OCI-M2 (cell line): ENCODE results near the gene LMAN1.

ENCODE experiments used
- DNase-seq: peaks from one replicate; lab custom pipeline; 2025; ENCODE audit not compliant: unreplicated experiment; lab: John Stamatoyannopoulos, UW

Gene LMAN1

DNA sequence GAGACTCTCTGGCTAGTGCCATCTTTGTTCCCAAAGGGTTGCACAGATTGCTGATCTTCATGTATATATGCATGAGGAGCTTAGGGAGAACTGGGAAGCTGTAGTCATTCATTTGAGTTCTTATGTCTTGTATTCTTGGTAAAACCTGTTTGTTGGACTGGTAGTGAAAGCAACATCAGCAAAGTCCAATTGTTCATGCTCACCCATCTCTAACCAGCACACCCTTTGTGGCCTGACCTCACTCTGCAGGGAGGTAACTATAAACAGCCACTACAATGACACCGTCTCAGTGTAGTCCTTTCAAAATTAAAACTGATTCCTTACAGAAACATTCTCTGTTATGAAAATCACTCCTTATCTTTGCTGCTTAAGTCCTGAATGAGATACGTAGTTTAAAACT, 13.9 kb upstream of the LMAN1 start:
- no peak for DNase-seq

DNA sequence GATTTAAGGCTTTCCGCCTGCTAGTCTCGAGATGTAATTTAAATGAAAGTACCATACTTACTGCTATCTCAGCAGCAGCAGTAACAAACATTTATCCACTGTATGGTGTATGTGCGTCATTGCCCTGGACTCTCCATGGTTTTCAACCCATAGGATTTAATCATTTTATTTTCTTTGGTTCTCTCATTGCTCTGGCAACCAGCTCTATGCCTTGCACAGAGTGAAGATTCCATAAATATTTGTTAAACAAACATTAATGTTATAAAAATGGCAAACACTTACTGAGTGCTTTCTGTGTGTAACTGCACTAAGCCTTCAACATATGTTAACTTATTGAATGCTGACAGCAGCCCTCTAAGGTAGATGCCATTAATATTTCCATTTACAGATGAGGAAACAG, 1.3 kb upstream of the LMAN1 start:
- DNase-seq, result no peak

DNA sequence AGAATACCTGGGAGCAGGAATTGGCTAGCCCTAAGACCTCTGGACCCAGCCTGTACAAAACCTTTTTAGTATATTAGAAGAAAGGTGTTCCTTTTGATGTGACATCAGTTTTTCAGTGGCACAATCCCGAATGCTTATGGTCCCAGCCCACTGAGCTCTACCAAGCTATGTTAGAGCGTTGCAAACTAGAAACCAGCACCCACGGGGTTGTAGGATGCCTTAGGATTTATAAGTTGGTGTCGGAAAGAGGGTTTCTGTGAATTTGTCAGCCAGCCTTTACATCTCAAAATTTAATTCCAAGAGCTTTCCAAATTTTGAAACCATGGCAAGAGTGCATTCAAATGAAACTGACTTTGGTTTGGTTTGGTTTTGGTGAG, 499 bp upstream of the LMAN1 start:
- DNase-seq, result no peak

DNA sequence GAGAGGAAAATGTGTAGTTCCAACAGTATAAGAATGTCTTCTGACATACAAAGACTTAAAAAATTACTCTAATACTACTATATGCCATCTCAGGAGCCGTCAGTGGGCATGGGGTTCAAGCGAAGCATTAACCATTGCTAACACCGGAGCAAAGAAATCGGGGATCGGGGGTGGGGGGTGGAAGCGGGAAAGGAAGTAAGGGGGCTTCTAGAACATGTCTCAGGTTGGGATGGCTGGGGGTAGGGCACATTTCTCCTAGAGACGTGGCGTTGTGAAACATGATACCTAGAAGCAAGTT, 702 bp downstream of the LMAN1 start:
- no peak for DNase-seq

DNA sequence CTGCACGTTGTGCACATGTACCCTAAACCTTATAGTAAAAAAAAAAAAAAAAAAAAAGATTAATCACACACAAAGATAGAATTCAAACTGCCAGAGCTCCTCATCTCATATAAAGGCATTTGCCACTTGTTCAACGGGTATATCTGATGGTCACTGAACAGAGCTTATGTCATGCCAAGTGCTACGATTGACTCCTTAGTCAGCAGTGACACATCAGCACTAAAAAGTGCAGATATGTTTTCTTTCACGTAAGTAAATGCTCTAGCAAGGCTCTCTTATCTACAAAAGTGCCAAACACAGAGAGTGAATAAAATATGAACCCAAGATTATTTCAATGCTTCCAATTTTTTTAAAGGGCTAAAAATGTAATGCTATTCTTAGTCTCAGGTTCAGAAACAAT, 1.1 kb downstream of the LMAN1 start:
- no peak for DNase-seq

DNA sequence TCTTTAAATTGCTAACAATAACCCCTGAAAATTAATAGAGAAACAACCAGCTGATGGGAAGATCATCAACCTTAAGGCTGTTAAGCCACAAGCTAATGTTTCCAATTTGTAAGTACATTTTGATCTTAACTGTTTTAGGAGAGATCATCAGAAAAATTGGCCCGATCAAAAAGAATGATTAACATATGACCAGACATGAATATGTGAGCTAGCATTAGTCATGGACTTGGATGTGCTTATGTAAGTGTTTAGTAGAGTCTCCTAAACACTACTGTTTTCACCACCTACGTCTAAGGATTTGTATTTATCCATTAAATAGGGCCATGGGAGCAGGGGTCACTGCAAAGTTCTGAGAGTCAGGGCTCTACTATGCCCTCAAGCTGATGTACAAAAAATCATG, 4.3 kb downstream of the LMAN1 start:
- no peak for DNase-seq

DNA sequence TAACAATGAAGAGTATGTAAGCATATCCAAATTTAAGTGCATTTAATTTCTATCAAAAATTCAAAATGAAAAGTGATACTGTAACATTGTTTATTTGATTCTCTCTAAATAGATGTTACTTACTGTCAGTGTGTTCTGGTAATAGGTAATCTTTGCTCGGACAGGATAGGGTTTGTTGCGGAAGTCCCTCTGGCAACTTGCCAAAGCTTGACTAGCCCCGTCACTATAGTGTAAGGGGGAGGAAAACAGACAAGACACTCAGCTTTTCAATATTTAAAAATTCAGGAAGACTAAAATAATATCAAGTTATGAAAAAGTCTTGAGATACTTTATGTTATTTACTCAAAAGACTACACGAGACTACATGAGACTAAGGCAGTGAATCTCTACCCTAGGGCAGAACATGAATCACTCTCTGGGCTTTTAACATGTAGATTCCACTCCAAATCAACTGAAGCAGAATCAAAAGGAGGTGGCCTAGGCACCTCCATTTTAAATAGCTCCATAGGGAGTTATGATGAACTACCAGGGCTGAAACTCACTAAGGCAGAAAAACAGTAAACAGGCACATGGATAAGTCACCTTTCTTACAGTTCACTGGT, 5.9 kb downstream of the LMAN1 start:
- DNase-seq, result no peak

DNA sequence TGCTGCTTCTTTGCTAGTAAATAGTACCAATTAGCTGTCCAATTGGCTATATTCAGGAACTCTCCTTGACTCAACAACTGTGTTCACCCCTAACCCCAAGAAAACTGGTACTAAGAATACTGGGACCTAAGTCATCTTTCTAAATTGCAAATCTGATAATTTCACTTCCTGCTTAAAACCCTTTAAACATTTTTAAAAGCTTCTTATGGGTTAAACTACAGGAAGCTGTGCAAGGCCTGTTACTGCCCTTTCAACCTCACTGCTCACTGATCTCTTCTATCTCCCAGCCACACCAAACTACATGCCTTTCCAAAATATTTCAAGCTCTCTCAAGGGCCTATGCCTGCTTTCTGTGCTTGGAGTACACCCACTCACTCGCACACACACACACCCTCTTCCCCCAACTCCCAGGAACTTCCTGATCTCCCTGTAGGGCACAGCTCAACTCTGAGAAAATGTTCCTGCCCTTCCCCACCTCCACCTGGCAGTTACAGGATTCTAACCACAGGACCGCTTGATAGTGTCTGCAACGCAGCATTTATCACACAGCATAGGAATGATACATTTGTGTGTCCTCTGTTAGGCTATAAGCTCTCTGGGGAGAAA, 6.7 kb downstream of the LMAN1 start:
- no peak for DNase-seq

DNA sequence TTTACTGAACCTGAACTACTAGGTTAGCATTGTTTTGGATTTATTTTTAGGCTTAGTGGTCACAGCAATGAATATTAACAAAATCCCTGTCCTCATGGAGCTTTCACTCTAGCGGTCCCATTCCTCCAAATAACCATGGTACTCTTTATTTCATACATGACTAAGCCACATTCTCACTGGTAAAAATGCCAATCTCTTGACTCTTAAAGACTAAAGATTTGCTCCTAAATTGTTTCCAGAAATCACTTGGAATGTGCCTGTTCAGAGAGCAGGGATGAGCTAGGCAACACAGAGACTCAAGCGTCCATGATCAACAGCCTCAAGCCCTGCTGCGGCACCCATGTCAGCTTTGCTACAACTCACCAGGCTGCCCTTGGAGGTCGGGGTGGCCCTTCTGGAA, 13.5 kb downstream of the LMAN1 start:
- DNase-seq, result no peak

DNA sequence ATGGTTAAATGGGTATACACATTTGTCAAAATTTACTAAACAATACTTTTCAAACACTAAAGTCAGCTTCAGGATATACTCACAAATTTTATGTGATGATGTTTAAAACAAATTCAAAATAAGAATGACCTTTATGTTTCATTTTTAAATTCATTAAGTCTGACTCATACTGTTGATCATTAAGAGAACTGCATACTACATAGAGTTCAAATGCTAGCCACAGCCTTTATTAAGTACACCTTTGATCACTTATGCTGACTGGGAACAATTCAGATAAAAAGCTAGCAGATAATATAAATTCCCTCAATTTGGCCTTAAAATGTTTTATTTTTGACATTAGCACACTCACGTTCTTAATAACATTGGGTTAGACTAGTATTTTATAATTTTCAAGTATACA, 14.1 kb downstream of the LMAN1 start:
- DNase-seq, result no peak

DNA sequence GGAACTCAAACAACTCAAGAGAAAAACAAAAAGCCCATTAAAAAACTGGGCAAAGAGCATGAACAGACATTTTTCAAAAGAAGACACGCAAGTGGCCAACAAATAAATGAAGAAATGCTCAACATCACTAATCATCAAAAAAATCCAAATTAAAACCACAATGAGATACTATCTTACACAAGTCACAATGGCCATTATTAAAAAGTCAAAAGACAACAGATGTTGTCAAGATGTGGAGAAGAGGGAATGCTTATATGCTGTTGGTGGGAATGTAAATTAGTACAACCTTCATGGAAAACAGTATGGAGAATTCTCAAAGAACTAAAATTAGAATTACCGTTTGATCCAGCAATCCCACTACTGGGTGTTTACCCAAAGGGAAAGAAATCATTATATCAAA, 15.1 kb downstream of the LMAN1 start:
- no peak for DNase-seq

DNA sequence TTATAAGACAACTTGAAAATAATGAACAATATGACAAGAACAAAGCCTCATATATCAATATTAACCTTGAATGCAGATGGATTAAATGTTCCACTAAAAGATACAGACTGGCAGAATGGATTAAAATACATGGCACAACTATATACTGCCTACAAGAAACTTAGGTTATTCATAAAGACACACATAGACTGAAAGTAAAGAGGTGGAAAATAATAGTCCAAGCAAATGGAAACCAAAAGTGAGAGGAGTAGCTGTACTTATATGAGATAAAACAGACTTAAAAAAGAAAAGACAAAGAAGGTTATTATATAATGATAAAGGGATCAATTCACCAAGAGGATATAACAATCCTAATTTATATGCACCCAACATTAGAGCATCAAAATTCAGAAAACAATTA, 18.2 kb downstream of the LMAN1 start:
- DNase-seq, result no peak

DNA sequence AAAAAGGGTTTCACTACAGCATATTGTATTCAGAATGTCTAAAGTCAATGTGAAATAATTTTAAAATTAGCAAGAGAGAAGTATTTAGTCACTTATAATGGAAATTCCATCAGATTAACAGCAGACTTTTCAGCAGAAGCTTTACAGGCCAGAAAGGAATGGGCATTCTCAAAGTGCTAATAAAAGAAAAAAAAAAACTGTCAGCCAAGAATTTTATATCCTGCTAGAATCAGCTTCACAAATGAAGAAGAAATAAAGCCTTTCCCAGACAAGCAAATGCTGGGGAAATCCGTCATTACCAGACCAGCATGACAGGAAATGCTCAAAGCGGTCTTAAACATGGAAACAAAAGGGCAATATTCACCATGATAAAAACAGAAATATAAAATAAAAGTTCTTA, 18.8 kb downstream of the LMAN1 start:
- DNase-seq, result no peak

DNA sequence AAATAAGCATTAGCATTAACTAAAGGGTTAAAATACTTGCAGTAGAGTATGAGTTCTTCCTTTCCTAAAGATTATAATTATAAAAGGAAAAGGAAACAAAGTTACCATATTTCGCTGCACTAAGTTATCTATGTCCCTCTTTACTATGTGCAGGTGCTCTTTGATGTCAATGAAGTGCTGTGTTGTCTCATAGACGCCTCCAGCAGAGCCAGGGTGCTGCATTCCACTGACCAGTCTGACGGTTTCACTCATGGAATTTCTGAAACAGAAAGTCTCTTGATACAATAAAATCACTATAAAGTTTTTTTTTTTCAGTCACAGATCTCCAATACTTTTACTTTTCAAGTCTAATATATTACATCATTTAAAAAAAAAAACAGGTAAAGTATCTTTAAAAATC, 26.1 kb downstream of the LMAN1 start:
- DNase-seq, result no peak

DNA sequence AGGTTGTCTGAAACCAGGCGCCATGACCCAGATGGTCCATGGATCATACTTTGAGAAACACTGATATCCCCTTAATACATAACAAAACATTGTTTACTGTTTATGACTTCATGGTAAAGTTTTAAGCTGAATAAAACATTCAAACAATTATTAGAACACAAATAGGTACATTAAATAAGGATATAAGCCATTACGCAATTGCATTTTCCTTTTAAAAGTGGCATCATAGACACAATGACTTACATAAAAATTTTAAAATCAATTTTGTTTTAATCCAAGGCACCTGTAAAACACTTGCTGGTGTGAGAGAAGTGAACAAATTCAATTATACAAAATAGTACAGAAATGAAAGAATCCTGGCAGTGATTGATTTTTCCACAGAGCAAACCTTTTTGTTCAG, 30.4 kb downstream of the LMAN1 start:
- no peak for DNase-seq

DNA sequence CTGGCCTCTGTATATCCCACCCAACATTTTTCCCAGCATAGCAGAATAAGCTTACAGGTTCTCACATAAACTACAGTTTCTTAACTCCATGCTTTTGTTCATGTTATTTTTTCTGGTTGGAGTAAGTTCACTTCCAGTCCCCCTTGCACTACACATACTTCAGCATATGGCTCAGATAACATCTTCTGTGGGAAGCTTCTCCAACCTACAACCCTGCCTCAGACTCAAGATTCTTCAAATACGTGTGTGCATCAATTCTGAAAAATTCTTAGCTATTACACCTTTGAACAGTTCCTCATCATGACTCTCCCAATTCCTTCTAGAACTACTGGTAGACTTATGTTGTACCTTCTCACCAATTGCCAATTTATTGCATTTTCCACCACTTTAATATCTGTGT, 33.1 kb downstream of the LMAN1 start:
- no peak for DNase-seq

DNA sequence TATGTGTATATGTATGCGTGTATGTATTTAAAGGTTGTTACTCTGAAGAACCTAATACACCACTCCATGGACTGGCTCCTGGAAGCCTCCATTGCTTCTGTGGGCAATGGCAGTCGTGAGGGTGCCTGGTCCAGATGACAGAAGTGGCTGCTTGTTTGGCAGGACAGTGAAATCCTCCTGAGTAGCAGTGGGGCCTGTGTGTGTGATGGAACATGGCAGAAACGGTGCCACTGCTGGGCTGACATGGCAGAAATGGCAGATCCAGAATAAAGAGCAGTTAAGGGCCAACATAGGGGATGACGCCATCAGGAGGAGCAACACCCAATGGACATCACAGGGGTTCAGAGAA, 34.5 kb downstream of the LMAN1 start:
- DNase-seq, result no peak

DNA sequence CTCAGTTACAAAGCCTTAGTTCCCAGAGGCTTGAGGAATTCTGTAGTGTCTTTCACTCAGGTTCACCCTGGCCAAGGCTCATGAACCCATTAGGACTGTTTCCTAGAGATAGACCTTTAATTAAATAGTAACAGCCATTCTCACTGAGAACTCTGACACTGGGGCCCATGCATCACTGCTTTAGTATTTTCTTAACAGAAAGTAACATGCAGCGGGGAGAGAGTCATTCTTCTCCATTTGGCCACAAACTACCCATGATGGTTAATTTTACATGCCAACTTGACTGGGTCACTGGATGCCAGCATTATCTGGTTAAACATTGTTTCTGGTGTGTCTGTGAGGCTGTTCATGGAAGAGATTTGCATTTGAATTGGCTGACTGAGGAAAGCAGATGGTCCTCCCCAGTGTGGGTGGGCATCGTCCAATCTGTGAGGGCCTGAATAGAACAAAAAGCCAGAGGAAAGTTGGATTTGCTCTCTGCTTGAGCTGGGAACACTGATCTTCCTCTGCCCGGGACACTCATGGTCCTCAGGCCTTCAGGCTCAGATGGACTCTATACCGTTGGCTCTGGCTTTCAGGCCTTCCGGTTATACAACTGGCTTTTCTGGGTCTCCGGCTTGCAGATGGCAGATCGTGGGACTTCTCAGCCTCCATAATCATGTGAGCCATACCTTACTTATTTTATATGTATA, 35.0 kb downstream of the LMAN1 start:
- DNase-seq, result no peak

DNA sequence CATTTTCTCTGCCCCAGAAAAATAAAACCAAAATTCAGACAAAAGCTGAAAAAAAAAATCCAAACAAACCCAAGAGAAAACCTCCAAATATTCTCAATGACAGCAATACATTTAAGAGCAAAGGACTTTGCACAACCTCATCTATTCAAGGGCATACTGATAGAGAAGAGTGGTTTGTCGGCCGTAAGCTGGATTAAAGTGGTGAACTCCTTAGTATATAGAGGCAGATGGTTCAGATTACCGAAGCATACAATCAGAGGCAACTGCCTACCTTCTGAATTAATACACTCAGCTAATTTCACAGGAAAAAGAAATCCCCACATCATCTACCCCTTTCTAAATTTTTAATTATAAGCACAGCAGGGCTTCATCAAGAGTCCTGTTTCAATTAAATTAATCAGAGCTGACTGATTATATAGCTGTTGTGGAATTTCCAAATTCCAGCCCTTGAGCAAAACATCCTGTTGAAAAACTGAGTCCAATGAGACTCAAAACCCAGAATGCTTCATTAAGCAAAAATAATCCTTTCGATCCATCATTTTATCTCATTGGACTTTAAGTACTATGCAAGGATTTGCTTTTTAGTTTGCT, 40.5 kb downstream of the LMAN1 start, which contains the start of gene CPLX4:
CPLX4 (minus strand) TSS at position 190 of the 591 bp plus-strand sequence; CDS start at position 3, 187 bp downstream.
- no peak for DNase-seq

DNA sequence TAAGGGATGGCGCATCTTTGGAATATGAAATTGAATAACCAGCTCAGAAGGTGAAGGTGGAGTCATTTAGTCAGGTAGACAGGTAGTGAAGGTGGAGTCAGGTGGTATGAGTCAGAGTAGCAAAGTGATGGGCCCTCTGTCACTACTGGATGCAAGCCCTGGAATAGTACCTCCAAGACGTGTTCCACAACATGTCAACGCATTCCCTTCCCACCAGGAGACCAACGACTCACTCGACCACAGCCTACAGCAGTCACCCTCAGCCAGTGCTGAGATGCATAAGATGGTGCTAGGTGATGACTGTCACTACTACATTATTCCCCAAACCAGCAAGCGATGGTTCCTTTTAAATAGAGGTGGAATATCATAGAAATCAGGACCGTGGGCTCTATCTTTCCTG, 47.4 kb downstream of the LMAN1 start:
- DNase-seq, result no peak

DNA sequence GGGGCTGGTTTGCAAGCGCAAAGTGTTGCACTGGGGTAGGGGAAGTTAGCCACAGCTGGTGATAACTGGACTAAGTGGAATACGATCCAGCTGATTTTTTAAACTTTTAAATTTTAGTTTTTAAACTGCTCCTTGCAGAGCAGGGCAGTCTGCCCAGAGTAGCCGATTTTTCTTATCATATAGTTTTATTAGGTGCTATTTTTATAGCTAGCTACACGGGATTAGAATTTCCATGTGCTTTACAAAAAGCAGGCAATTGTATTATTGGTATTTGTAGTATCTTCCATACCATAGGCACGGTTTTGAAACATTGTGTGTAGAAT, 50.2 kb downstream of the LMAN1 start:
- DNase-seq, result no peak

DNA sequence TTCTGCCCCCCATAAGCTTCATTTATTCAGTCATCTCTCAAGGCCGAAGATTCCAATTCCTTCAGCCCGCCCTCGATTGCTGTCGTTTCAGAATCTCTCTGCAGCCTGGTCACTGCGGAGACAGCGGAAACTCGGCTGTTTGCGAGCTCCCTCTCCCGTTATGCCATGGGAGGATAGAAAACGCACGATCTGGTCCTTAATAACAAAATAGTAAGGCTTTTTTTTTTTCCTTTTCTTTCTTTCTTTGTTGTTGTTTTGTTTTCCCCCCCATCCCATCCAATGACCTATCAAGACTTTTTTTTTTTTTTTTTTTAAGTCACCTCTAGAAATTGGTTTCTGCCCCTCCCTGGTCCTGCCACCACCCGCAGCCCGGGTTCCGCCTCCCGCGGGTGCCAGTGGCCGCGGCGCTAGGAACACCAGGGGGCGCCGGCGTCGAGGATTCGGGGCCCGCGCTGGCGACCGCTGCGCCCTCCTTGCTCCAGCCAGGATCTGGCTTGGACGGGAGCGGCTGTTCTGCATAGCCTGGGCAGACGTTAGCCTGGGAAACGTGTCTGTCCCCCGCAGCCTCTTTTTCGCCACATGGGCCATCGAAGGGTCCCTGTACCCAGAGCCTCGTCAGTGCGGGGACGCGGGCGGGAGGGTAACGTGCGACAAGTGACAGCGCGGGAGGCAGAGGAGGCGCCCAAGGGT, 50.7 kb downstream of the LMAN1 start:
- no peak for DNase-seq
